ENCODE data around the gene ELL2.

The ELL2 gene

DNA sequence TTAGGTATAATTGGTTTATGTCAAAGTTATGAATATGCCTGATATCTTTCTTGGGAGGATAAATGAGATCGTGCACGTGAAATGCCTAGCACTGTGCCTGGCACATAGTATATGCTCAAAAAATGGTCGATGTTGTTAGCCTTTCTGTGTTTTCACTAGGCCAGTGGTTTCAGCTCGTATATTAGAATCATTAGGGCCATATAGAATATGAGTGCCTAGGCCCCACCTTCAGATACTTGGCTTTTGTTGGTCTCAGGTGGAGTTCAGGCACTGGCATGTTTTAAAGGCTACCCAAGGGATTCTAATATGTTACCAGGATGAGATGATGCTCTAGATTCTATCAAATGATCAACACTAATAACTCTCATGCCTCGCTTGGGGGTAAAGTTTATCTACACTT, 56.8 kb downstream of the ELL2 start:
- DNase-seq = no peak

DNA sequence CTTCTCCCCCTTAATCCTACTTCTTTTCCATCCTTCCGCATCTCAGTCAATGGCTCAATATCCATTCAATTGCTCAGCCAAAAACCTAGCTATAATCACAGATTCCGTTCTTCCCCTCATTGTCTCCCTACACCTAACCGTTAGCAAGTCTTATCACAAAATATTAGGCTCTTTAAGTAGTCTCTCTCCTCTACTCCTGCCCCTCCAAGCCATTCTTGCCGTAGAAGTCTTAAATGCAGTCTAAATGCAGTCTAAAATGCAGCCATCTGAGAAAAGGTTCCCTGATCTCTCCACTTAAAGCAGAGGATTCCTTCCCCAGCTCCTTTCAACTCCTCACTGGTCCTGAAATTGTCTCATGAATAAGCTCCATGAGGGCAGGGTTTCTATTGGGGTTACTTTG, 57.8 kb downstream of the ELL2 start:
- DNase-seq = no peak

DNA sequence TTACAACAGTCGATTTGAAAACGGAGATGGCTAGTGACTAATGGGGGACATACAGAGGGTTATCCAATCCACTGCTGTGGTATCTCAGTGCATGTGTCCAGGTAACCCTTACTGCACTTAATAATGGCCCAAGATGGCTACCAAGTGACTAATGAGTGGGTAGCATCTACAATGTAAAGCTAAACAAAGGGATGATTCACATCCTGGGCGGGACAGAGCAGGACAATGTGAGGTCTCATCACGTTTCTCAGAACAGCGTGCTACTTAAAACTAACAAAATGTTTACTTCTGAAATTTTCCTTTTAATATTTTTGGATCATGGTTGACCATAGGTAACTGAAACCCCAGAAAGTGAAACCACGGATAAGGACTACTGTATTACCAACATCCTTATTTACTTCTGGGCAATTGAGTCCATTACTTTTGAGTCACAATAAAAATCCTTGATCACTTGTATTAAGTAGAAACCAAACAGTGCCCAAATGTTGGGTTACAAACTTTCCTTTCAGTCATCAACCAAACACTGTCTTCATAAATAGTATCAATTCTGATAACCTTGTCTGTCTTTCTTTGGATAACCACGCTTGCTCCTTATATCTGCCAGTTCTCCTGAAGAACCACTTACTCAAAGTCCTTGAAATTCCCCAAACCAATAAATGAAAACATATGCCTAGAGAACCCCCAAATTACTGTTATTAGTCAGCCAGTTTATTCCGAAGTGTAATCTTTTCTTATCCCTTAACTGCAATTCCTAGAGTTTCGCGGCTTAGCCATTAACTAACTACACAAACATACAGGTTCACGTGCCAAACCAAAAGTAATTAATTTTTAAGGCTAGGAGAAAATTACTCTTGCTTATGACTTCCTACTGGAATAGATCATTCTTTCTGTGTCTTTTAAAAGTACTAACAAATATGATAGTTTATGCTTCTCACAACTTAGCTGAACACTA, 59.7 kb downstream of the ELL2 start:
- DNase-seq = no peak

DNA sequence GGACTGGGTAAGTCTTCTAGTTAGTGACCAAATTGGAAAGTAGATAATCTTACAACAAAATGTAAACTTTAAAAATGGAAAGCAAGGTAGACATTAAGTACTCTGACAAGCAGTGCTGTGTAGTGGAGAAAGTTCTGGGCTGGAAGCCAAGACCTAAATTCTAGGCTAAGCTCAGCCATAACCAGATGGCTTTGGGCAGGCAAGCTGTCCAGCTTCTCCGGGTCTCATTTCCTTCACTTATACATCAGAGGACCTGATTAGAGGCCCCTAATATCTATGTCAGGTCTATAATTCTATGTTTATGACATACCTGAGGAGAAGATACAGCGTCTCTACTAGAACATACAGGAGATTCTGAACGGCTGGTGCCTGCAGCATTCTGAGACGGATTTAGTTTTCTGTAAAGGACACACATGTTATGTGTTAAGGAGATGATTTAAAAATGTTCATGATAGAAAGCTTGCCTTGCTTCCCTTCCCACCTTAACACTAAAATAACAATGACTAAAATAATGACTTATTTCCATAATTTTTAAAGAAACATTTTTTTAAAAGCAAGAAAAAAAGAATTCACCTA, 61.2 kb downstream of the ELL2 start:
- no peak for DNase-seq

DNA sequence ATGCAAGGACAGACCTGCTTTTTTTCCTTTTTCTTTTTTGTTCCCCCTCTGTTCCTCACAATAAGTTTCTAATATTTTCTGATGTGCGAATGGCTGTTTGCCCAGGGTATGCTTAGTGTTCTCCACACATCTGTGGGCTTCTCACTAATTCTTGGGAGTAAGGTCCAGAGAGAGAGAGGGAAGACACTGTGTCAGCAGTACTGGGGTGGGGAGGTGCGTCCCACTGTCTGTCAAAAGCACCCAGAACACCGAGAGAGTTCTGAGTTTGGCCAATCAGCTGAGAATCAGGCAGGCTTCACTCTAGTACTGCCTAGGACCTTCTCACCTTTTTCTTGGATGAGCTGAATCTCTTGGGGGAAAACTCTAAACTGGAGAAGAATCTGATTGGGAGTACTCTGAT, 61.8 kb downstream of the ELL2 start:
- DNase-seq = no peak

DNA sequence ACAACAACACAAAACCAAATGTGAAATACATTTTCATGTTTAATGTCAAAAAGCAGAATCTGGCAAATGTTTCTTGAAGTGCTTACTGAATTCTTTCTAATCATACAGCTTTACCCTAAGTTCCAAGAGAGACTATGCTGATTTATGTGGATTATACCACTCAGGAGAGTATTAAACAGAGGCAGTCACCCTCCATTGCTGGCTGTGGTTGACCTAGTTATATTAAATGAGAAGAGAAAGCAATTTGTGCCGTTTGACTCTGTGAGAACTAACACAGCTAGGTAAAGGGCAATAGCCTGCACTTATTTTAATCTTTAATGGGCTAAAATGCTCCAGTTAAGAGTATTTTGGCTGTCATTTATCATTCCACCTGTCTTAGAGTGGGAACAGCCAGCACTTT, 62.6 kb downstream of the ELL2 start:
- DNase-seq = no peak

DNA sequence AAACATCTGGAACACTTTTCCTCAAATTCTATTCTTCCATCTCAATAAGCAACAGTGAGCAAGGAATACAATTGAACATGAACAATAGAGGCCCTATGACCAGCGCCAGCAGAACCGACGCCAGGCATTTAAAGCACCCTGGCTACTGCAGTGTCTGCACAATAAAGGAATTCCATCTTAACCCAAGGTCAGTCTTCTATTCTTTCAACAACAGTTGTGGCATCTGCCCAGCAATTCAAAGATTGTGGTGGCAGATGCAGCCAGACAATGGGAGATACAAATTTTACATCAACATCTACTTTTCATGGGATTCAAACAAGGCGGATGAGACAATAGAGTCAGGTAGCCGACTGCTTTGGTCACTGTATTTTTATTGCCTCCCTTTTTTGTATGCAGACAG, 65.9 kb downstream of the ELL2 start:
- no peak for DNase-seq

DNA sequence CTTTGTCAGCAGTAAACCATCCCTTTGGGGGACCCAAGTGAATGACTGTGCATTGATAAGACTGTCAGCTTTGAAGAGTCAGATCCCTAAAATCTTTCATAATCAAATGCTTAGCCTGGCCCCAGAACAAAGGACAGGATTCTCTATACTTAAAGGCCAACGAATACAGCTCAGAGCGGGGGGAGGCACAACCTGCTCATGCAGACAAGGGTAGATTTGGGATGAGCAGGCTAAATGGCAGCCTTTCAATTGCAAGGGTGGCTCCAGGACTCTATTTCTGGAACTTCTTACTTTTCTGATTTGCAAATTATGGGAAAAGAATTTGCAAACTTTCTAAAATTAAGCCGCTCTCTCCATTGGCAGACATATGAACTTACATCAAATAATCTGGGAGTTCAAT, 66.4 kb downstream of the ELL2 start:
- DNase-seq = no peak

DNA sequence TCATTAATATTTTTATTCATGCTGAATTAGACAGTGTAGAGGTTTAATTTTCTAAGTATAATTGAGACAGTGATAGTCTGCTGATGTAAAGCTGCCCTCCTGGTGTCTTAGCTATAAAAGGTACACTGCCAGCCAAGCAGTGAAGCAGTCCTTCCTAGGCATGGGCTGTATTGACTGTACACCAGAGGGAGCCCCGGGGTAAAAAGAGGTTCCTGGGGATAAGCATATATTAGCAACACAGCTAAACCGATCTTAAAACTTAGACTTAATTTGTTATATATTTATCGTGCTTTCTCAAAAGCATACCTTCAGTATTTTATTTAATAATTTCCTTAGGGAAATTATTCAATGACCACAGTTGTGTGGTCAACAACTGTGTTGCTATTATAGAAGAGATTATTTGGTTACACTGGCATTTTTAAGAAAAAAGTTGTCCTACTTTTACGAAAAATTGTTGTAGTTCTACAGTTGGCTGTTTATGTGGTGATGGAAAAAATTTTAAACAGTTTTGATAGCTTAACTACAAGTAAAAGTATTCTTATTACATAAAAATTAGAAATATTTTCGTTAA, 68.8 kb downstream of the ELL2 start:
- no peak for DNase-seq

DNA sequence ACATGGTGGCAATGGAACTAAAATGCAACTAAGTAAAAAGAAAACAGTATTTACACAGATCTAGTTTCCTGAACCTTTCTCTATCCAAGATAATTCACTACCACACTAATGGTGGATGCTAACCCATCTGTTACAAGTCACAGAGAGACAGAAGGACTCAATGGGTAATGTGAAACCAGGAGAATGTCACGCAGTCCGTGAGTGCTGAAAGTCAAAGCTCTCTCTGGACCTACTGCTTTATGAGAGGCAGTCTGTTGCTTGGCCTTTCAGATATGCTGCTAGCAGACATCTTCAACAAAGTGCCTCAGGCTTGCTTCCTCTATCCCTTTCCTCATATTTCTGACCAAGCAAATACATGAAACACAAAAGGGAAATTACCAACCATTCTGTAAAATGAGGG, 70.2 kb downstream of the ELL2 start:
- DNase-seq = no peak

DNA sequence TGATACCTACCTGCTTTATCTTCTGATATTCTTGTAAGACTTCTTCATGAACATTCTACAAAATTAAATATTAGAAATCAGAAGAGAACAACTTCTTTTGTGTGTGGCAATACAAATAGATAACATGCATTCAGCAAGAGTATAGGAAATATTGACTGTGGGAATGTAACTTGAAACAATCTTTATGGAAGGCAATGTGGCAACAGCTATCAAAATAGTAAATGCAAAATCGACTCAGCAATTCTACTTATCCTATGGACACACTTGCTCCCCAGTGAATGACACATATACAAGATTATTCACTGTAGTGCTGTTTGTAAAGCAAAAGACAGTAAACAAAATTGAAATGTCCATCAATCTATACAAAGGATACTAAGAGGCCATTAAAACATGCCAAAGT, 72.6 kb downstream of the ELL2 start:
- DNase-seq = no peak

DNA sequence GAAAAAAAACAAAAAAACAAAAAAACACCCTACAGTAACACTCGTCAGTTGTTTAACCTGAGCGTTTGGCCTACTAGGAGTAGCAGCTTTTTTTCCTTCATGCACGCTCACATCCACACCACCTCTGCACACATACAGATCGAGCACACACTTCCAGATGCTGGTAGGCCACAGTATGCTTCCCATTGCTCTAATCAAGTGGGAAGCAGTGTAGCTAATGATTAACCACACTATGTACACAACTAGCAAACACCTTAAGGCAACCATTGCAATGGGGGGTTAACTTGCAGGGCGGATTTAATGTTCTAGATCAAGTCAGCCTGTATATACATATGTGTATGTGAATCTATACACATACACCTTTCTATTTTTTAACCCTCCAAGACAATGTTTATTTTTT, 73.7 kb downstream of the ELL2 start:
- DNase-seq = no peak

DNA sequence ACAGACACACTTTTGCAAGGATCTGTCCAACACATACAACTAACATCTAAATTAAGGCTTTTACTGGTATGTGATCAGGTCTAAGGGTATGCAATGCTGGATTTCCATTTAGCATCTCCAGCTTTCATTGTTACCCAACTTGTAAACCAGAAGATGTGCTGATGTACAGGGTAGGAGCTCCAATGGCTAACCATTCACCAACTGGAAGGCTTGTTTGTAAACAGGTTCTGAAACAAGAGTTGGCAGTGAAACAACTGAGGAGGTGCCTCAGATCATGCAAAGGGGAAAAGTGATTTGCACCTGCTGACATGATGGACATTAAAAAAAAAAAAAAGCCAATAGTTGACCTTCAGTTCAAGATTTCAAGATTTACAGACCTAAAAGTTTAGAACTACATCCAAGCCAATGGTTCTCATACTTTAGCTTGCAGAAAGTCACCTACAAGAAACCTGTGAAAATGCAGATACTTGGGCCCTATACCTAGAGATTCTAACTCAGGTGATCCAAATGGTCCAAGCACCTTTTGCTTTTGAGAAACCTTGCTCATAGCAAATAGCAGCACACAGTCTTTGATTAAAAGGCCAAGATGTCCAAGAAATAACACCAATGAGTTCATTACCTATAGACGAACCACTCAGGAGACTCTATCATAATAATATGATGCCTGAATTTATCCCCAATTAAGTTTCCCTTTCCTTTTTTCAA, 75.2 kb downstream of the ELL2 start:
- no peak for DNase-seq

DNA sequence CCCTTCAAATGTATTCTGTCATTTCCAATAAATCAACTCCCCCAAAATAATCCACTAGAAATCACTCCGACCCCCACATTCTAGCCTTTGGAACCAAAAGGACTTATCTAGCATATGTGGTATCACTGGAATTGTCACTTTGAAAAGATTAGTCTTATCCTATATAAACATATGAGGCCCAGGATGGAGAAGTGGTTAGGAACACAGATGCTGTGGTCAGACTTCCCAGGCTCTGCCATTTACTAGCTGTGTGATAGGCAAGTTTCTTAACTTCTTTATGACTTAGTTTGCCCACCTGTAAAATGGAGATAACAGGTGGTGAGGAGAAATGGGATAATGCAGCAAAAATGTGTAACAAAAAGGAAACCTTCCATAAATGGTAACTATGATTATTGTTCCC, 77.1 kb downstream of the ELL2 start:
- DNase-seq = no peak

DNA sequence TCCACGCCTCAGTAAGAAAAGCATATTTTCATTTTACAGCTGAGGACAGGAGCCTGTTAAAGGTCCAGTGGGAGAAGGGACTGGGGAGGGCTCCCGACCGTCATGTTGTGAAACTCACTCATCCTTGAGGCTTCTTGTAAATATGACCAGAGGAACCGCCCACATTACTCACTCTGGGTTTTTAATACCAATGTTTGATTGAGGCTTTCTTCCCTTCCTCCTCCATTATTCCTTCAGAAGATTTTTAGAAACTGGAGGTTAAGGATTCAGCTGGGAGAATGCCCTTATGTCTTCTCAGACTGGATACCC, 77.7 kb downstream of the ELL2 start:
- no peak for DNase-seq

DNA sequence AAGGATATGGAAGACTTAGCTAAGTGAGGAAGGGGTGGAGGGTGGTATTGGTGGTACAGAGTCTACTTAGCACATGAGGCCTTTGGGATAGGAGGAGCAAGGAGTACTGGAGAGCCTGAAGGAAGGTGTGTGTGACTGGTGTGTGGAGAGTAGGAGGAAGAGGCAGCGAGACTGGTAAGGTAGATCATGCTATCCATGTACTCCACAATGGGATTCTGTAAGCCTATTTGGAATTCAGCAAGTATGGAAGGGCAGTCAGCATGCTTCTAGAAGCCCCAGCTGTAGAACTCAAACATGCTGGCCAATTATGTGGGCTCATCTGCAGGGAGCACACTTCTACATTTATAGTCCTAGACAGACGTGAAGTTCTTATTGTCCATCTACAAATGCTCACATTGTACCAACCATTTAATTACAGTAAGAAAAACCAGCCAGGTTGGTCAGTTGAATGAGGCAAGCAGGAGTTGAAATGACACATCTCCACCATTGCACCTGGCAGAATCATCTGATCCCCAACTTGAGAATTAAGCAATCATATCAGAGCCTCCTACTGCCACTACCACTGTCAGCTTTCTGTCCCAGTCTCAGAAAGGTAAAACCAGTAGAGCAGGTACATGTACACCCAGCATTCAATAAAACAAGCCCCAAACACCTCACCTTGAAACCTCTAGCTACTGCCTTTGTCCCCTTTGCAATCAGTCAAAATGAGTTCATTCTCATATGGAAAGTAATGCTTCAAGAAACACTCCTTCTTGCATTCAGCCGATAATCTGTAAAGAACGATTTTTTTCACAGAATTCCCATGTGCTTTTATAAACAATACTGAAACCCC, 78.2 kb downstream of the ELL2 start:
- DNase-seq = no peak

DNA sequence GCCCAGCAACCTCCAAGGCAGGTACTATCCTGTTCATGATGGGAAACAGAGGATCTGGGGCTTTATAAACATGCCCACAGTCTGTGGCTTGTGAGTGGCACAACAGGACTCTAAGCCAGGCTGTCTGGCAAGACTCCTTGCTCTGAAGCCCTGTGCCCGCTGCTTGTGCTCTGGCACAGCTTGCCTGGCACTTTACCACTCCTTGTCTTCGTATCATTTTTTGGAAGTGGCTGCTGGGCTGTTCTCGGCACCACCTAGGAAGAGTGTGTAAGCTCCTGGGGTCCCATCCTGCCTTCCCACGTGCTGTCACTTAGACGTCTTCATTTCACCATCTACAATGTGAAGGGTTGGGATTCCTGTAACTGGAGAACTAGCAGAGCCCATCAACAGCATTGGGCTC, 79.8 kb downstream of the ELL2 start:
- no peak for DNase-seq

DNA sequence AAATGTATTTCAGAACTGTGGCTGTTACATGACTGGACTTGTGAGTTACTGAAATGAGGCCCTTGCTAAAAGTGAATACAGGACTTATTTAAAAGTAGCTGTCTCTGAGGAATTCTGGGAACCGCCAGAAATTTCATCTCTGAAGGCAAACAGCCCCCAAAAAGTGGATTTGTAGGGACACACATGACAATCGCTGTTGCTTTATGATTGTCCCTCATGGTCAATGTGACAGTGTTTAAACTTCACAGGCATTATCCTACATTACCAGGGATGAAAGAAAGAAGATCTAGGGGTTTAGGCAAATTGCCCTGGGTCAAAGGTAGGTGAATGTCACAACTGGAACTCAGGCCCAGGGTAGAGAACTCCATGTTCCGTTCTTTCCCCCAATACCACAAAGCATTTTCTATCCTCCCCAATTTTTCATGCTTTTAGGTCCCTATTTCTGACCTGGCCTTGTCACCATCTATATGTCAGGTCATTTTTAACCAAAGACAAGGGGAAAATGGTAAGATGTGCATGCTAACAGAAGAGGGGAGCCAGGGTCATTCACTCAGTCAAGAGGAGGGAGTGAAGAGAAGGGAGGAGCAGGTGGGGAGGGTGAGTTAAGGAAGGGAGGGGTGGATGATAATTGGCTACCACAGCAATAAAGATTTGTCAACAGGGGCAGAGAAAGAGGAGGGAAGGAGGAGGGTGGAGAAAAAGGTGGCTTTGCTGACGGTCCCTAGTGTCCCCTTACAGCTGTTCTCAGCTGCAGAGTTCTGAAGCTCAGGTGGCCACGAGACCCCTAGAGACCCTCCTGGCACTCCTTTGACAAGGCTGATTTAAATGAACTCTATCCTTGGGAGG, 81.3 kb downstream of the ELL2 start:
- DNase-seq = no peak

DNA sequence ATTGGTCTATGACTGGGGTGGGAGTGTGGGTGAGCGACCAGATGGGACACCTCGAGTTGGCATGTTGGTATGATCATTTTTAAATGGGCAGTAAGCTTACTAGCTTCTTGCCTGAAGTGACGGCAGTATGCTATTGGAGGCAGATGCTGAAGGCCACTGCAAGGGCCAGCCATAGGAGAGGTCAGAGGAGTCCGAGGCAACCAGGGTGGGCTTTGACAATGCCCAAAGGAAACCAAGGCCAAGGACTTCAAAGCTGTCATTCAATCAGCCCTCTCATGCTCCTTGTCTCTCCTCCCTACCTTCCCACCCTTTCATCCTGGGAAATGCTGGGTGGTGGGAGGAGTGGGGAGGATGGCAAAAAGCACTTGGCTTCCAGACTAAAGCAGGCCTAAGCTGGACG, 82.0 kb downstream of the ELL2 start:
- DNase-seq = no peak

DNA sequence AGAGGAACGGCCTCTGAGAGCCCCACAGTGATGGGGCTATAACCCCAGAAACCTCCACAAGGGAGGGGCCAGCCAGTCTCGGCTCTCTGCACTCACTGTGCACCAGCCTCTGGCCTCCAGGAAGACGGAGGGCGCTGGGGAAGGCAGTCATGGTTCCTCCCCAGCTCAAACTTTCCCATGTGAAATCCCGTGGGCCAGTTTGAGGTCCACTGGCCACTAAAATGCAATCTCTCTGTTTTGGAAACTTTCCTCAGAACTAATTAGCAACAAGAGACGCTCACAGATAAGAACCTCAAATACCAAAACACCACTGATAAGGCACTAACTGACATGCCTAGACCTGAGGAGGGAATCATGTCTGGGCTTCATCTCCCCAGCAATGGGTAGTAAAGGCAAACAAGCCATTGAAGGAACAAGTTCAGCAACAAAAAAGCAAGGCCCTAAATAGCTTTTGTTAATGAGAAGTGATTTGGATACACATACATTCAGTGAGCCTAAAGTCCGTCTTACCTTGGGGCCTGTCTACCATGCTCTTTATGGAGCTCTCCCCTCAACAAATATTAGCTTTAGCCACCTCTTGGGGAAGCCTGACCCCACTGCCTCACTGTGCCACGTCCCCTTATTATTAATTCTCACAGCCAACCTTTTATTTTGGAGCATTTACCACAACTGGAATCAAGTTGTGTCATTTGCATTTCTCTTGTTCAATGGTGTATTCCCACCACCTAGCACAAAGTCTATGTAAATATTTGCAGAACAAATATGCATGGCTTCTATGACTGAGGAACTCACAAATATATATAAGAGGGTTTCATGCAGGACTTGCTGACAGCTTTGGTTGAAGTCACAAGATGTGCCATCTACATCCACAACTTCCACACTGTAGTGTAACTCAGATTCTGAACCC, 83.0 kb downstream of the ELL2 start:
- no peak for DNase-seq

DNA sequence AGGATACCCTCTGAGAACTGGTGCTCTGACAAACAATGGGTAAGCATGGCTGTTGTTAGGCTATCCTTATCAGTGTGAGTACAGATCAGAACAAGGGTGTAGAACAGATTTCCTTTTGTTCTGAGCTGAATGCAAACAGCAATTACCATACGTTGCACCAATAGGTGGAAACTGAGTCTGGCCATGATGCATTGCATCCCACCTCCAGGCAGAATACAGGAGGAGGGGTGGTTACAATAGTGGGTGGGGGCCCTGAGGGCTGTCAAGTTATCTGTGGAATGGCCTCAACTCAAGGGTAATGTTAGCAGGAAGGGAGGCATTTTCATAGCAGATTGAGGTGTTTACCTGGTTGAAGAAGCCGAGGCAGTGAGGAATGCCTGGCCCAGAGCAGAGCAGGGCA, 84.9 kb downstream of the ELL2 start:
- DNase-seq = no peak
